GM18951 (cell line): Measurements from ENCODE around the gene POU3F3.

Experiments
- POLR2A ChIP-seq: IDR thresholded peaks from 4 replicates; pipeline ENCODE4 v1.6.1; 2011; ENCODE audit warnings: mild to moderate bottlenecking; ENCODE audit not compliant: insufficient read length, insufficient read depth; ENCODE audit errors: extremely low read depth
- in situ Hi-C: fragments of 300-500 bp; cut with MboI; formaldehyde crosslinking; loops from one replicate; pipeline ENCODE4 v1.12.0; 2022; ENCODE audit warnings: low sequenced_read_pairs, mixed read lengths, inconsistent platforms; ENCODE audit not compliant: unreplicated experiment

POU3F3 gene

GRCh38 chr2:104840156-104840555 lies 13.8 kb upstream of the POU3F3 start:
- in situ Hi-C loops = no loop called here
- TF ChIP-seq POLR2A = no peak

- in situ Hi-C loops = no loop called here
- no peak for TF ChIP-seq POLR2A
Observed at GRCh38 chr2:104840893-104841585, 12.9 kb upstream of the POU3F3 start.

- no peak for TF ChIP-seq POLR2A
- in situ Hi-C loops = no loop called here
Observed at GRCh38 chr2:104841744-104842143, 12.2 kb upstream of the POU3F3 start.

GRCh38 chr2:104844807-104845551 lies 8.9 kb upstream of the POU3F3 start:
- no peak for TF ChIP-seq POLR2A
- in situ Hi-C loops = no loop called here

- in situ Hi-C loops = no loop called here
Observed at GRCh38 chr2:104845552-104845931, 8.4 kb upstream of the POU3F3 start.

GRCh38 chr2:104845946-104846785 lies 7.7 kb upstream of the POU3F3 start:
- in situ Hi-C loops = no loop called here
- TF ChIP-seq POLR2A = no peak

More at GRCh38 chr2:104845552-104845931, 8.4 kb upstream of the POU3F3 start:
- TF ChIP-seq POLR2A = no peak

- TF ChIP-seq POLR2A = no peak
- in situ Hi-C loops = no loop called here
Observed at GRCh38 chr2:104846786-104847585, 6.9 kb upstream of the POU3F3 start.

GRCh38 chr2:104847586-104848160 lies 6.2 kb upstream of the POU3F3 start:
- TF ChIP-seq POLR2A = no peak
- in situ Hi-C loops = no loop called here

GRCh38 chr2:104848526-104848925 lies 5.4 kb upstream of the POU3F3 start:
- TF ChIP-seq POLR2A = no peak
- in situ Hi-C loops = no loop called here

GRCh38 chr2:104849101-104849500 lies 4.8 kb upstream of the POU3F3 start:
- no peak for TF ChIP-seq POLR2A
- in situ Hi-C loops = no loop called here

GRCh38 chr2:104849618-104850141 lies 4.2 kb upstream of the POU3F3 start:
- TF ChIP-seq POLR2A = no peak
- in situ Hi-C loops = no loop called here
